Measurements from ENCODE around the gene TBC1D25.

- no peak for TF ChIP-seq CTCF (IDR thresholded peaks at IDR 0.05)
- no peak for TF ChIP-seq ZNF121 (CRISPR knock-in tag; IDR thresholded peaks at IDR 0.05)
- TF ChIP-seq TEAD1 (CRISPR knock-in tag; IDR thresholded peaks at IDR 0.05), result no peak
- no peak for TF ChIP-seq ZNF219 (CRISPR knock-in tag; IDR thresholded peaks at IDR 0.05; ENCODE audit: borderline replicate concordance)
- TF ChIP-seq, protein P1, sequence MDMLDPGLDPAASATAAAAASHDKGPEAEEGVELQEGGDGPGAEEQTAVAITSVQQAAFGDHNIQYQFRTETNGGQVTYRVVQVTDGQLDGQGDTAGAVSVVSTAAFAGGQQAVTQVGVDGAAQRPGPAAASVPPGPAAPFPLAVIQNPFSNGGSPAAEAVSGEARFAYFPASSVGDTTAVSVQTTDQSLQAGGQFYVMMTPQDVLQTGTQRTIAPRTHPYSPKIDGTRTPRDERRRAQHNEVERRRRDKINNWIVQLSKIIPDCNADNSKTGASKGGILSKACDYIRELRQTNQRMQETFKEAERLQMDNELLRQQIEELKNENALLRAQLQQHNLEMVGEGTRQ (CRISPR knock-in tag; IDR thresholded peaks at IDR 0.05), result no peak
- TF ChIP-seq, protein P2, sequence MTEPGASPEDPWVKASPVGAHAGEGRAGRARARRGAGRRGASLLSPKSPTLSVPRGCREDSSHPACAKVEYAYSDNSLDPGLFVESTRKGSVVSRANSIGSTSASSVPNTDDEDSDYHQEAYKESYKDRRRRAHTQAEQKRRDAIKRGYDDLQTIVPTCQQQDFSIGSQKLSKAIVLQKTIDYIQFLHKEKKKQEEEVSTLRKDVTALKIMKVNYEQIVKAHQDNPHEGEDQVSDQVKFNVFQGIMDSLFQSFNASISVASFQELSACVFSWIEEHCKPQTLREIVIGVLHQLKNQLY (CRISPR knock-in tag; IDR thresholded peaks at IDR 0.05), result no peak
- TF ChIP-seq ATF1 (CRISPR knock-in tag; IDR thresholded peaks at IDR 0.05), result no peak
- TF ChIP-seq IRF2 (CRISPR knock-in tag; IDR thresholded peaks at IDR 0.05; ENCODE audit: borderline replicate concordance, low read depth), result no peak
Observed at GRCh38 chrX:48573690-48574269, 34.3 kb downstream of the TBC1D25 start.

All from WTC11 (cell line).